COLO668 (cell line): ENCODE data around the gene NMT1.

Source experiments
- DNase-seq: peaks from one replicate; lab custom pipeline; 2025; ENCODE audit not compliant: unreplicated experiment; lab: John Stamatoyannopoulos, UW

Gene NMT1

DNA sequence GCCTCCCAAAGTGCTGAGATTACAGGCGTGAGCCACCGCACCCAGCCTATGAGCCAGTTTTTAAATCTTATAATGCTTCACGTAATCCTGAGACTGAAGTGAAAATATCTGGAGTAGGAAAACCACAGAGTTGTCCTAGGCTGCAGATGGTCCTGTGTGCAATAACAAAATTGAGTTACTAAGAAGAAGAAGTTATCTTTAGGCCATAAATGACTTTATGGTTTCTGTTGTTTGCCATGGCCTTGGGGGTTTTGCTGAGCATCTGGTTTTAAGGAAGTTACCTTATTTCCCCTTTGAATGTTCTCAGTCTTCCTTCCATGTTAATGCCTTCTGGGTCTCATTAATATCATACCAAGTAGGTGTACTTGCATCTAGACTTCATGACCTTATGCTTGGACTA is 16.5 kb downstream of the NMT1 start:
- no peak for DNase-seq

DNA sequence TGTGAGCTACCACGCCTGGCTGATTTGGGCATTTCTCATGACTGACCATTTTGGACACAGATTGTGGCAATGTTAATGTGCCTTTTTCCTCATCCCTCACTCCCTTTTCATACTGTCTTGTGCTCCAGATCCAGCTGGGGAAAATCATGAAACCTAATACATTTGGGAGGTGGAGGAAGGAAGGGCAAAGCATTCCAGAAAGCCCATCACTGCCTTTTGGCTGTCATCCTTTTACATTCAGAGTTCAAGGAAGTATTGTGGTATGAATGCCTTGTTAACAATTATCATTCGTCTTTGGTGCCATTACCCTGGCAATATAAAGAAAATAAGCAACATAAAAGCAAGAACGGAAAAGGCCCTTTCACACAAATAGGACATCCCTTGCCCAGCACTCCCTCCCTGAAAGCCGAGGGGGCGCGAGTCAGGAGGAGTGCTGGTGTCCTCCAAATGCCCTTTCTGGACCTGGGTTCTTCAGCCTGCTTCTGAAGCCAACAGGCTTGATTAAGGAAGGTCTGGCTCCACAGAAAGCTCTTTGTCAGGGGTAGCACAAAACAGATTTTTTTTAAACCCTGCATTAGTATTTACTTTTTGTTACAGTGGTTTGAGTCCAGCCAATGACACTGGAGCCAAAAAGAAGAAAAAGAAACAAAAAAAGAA is 20.1 kb downstream of the NMT1 start:
- DNase-seq: no peak

DNA sequence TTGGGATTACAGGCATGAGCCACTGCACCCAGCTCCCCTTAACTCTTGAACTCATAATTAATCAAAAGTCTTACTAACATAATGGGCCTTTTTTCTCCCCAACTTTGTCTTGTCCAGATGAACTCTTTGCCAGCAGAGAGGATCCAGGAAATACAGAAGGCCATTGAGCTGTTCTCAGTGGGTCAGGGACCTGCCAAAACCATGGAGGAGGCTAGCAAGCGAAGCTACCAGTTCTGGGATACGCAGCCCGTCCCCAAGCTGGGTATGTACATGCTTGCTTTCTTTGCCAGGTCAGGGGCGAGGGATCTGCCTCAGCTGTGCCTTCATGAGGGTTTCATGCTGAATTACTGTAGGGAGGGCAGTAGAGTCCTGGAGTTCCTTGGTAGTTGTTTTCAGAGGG is 25.3 kb downstream of the NMT1 start:
- no peak for DNase-seq

DNA sequence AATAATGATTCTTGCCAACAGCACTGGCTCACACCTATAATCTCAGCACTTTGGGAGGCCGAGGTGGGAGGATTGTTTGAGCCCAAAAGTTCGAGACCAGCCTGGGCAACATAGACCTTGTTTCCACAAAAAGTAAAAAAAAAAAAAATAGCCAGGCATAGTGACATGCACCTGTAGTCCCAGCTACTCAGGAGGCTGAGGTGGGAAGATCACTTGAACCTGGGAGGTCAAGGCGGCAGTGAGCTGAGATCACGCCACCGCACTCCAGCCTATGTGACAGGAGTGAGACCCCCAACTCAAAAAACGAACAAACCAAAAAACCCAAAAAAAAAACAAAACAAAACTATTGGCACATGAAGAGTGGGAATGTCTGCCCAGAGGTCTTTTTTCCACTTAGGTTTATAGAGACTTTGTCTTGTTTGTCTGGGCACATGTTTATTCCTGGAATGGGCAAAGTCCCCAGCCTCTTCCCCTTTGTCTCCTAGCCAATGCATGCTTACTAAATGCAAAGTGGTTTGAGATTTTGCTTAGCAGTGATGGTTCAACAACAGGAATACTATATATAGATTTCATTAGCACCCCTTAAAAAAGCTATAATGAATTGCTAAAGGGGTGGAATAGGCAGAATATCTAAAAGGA is 25.9 kb downstream of the NMT1 start:
- no peak for DNase-seq

DNA sequence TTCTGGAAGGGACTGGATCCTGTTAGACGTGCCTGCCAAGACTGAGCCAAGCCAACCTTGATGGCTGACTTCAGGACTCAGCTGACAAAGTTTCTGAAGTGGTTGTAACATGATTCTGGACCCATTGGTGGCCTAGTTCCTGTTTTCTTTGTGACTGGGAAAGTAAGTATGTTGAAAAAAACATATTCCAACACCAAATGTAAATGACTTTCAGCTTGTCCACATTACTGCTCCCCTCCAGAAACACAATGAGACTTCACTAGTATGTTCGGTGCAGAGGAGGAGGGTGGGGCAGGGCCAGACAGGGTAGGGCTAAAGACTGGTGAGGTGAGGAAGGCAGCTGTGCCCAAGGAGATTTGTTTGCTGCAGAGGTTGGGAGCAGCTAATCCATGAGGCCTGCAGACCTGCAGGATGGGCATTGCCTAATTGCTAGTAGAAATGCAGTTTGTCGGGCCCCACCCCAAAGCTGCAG is 26.4 kb downstream of the NMT1 start:
- DNase-seq: no peak

DNA sequence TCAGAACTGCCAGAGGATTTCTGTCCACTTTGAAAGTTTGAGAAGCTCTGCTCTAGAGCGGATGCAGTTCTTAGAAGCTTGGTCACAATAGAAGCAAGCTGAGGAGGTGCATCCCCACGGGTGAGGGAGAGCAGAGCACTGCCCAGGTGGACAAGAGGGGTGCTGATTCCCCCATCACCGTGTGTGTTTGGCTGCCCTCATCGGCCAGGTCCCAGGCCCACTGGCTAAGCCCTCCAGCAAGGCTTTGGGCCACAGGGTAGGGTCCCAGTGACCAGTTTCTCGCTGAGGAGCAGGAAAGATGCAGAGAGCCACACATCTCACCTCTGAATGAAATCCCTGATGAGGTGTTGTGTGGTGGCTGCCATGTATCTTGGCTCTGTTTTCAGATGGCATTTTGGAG is 26.9 kb downstream of the NMT1 start:
- no peak for DNase-seq

DNA sequence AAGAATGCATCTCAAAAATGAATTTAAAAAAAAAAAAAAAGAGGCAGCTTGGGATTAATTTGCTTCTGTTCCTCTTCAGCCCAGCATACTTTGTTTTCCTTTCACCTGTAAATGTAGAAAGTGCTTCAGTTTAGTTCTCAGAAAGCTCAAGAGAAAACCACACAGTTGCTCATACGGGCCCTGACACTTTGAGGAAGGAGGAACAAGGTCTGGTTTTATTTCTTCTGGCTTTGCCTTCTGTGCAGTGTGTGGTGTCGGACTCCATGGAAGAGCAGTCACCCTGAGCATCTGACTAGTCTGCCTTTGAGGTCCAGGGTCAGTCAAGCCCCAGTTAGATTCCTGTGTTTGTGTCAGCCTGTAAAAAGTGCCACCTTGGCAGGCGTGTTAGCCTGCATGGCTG is 27.6 kb downstream of the NMT1 start:
- no peak for DNase-seq

DNA sequence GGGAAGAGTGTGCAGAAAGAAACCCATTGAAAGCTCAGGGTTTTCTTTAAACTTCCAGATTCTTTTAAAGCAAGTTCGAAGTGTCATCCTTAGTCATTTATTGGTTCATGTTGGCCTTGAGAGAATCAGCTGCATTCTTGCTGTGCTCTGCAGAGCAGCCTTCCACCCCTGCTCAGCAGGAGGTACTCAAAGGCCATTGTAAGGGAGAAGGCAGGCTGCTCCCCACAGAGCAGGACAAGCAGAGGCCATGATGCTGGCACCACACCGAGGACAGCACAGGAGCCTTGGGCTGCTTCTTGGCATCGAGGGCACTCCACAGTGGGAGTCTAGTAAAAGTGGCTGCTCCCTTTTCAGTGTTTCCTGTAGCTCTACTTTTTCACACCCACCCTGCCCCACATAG is 29.6 kb downstream of the NMT1 start:
- no peak for DNase-seq

DNA sequence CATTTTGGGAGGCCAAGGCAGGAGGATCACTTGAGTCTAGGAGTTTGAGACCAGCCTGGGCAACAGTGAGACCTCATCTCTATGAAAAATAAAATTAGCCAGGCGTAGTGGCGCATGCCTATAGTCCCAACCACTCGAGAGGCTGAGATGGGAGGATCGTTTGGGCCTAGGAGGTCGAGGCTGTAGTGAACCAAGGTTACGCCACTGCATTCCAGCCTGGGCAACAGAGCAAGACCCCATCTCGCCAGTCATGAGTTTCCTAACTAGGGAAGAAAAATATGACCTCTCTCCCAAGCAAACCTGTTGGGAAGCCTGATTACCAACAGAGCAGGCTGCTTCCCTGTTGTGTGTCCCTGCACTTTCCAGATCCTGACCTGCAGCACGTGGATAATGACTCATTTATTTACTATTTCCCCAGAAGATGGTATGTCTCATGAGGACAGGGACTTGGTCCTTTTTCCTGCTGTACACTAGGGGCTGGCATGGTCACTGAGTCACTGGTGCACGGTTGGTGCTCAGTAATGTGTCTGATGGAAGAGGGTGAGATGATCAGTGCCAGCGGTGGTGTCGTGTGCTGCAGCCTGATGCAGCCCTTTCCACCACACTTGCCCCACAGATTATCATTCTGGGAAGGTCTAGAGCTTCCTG is 30.8 kb downstream of the NMT1 start:
- no peak for DNase-seq

DNA sequence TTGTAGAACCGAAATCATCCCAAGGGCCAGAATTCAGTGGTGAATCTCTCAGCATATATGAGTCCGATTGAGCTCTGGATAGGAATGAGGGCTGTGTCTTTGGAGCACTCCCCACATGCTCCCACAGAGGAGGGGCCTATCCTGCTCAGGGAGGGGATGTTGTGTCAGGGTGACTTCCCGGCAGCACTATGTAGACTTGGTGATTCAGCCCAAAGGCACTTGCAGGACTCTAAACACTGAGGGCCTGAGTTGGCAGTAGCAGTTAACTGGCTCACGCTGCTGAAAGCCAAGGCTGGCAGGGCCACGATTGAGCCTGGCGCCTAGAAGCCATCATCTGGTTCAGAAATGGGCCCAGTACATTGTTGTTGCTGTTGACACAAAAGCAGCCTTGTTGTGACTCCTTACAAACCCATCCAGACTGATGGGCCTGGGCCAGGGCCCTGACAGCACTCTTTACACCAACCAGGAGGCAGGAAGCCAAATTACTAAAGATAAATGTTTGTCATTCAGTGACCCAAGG is 31.9 kb downstream of the NMT1 start:
- DNase-seq: no peak

DNA sequence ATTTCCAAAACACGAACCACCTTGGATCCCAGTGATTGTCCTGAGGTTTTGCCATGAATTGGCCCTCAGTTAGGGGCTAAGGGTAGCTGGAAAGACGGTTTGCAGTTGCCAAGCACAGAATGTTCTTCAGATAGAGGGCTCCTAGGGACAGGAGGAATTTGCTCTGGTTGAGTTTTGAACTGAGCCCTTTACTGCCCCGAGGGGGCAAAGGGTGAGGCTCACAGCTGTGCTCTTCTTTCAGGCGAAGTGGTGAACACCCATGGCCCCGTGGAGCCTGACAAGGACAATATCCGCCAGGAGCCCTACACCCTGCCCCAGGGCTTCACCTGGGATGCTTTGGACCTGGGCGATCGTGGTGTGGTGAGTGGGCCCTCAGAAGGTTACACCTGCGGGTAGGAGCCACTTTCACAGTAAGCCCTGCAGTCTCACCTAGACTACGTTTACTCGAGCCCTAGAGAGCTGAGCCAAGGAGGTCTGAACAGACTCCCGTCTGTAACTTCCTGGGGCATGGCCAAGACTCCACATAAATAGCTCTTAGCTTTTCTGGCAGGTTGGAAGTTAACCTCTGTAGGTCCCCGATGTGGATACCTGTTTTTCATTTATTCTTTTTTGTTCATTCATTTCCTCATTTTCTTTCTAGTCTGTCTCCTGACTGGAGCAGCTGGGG is 32.5 kb downstream of the NMT1 start:
- no peak for DNase-seq

DNA sequence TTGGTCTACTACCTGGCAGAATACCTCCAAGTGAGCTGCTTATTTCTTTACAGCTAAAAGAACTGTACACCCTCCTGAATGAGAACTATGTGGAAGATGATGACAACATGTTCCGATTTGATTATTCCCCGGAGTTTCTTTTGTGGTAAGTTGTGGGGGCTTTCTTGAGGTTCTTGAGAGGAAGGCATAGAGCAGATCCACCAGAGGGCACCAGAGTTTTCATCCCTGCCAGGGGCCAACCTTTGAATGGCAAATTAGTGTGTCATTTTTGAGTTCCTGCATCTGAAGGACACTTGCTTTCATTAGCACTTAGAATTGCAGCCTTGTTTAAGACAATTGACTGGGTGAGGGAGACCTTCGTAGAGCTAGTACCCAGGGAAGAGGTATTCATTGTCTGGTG is 35.0 kb downstream of the NMT1 start:
- no peak for DNase-seq

DNA sequence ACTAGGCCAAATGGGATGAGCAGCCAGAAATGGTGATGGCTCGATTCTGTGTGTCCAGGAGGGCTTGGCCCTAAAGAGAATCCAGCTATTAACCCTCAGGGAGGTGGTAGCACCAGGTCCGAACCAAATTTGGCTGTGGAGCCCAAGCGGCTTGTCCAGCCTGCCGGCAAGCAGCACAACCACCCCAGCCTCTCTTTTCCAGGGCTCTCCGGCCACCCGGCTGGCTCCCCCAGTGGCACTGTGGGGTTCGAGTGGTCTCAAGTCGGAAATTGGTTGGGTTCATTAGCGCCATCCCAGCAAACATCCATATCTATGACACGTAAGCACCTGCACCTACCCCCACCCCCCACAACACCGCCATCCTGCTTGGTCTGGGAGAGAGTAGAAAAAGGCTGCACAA is 35.8 kb downstream of the NMT1 start:
- no peak for DNase-seq

DNA sequence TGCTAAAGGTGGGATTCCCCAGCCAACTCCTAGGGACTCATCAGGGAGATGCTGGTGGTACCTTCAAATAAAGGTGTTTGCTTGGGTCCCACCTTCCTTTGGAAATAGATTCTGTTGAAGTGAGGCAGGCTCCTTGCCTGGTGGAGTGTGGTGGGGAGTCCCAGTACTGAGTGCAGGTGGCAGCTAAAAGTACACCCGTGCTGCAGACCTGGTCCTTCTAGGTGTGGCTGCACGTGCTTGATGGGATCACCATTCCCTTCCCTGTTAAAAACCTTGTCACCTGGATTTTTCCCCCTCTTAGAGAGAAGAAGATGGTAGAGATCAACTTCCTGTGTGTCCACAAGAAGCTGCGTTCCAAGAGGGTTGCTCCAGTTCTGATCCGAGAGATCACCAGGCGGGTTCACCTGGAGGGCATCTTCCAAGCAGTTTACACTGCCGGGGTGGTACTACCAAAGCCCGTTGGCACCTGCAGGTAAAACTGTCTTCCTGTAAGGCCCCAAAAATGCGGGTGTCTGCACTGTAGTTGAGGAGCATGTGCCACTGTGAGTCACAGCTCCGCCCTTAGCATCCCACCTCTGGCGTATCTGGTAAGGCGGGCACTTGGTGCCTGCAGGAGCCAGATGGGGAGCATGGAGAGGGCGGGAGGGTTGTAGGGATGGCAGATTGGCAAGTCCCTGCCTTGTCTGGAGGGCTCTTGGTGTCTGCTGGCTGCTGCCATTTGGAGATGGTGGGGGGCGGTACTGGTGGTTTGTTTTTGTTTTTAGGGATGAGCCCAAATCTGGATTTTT is 37.2 kb downstream of the NMT1 start:
- no peak for DNase-seq

DNA sequence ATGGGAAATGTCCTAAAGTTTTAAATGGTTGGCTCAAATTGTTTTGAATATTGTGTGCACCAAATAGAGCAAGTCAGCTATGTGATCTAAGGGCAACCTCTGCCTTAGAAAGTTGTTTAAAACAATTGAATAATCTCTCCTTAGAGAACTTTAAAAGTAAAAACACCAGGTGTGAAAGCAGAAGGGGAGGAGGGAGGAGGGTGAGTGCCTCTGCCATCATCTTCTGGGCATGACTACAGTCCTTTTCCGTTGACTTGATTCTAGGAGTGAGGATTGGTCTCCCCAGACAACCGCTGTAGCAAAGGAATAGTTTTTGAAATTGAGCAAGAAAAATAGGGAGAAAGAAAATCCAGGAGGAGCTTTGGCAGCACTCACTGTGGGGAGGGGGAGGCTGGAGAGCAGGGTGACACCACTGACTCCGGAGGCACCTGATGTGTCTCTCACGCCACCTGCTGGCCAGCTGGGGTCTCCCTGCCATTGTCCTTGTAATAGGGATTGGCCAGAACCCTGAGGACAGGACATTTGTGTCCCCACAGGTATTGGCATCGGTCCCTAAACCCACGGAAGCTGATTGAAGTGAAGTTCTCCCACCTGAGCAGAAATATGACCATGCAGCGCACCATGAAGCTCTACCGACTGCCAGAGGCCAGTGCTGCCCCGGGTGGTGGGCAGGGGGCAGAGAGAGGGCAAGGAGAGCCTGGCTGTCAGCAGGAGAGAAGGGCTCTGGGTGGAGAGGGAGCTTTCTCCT is 37.9 kb downstream of the NMT1 start:
- peak; percentile 75 for DNase-seq

DNA sequence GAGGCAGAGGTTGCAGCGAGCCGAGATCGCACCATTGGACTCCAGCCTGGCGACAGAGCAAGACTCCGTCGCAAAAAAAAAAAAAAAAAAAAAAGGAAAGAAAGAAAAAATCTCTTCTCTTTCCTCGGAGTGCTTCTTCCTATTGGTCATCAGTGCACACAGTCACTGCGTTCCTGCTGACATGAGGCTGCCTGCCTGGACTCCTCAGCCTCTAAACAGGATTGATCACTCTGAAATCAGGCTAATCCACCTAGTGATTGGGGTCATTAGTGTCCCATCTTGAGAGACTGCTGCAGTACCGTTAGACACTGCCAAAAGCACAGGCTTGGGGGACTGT is 40.4 kb downstream of the NMT1 start:
- no peak for DNase-seq

DNA sequence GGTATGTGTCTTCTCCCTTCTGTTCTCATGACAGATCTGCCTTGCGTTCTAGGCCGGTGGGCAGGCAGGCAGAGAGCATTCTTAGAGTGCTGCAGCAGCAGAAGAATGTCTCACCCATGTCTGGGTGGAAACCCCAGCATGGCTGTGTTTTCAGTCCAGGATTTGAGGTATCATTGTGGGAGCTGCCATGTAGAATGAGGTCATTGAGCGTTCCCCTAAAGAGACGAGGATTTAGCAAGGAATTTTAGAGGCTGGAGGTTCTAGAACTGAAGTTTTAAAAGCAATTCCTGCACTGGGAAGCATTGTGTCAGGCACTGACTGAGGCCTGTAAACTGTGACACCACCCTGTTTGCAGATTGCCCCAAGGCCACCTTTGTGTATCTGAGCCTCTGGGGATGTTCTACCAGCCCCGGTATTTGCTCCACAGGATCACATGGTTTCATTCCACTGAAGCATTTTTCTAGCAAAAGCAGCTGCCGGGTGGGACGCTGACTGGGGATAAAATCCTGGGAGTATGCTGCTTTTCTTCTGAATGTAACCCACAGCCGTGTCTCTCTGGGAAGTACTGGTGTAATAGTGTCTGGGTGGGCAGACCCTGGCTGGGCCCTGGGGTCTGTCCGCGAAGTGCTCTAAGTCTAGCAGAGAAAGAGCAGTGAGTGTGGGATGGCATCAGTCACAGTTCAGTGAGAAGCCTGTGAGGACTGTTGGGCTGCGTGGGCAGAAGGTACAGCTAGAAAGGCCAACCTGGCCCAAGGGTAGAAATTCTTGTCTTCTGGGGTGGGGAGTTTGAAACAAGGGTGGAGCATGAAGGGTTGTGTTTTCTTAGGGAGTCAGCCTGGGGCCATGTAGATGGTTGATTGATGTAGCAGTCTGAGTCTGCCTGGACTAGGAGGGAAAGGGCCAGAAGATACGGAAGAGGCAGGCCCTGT is 41.0 kb downstream of the NMT1 start:
- no peak for DNase-seq

DNA sequence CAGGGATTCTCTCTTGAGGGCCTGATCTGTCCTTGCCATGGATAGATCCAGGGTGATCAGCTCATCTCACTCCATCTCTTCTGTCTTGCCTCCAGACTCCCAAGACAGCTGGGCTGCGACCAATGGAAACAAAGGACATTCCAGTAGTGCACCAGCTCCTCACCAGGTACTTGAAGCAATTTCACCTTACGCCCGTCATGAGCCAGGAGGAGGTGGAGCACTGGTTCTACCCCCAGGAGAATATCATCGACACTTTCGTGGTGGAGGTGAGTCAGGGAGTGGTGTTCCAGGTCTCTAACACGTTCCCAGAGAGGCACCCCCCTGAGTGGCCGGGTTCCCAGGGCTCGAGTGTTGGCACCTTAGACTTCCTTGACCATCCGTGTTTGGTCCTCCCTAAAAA is 41.7 kb downstream of the NMT1 start:
- DNase-seq: no peak

DNA sequence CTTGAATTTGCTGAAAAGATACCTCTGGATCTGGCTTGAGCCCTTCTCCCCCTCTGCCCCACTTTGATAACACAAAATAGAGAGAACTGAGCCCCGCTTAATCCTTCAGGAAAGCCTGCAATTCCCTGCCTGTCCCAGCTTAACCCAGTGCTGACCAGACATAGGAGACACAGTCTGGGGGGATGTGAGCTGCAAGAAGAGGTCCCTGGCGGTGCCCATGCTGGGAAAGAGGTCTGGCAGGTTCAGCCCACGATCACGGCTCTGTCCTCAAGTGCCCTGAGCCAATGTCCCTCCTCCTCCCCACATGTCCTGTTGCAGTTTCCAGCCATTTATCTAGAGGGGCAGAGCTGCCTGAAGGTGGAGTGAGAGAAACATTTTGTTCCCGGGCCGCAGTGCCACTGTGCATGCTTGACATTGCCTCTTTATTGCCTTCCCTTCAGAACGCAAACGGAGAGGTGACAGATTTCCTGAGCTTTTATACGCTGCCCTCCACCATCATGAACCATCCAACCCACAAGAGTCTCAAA is 42.2 kb downstream of the NMT1 start:
- no peak for DNase-seq
